A549 (cell line): ENCODE measurements around the gene SYNCRIP. TPM values are rescaled to one million over a fixed set of nuclear protein-coding genes. Genes with fewer than 3 reads are reported as not detected.
"Not testable (repeated sequence)": the region's sequence is repeated elsewhere in the genome, so short reads cannot be mapped to it uniquely, and the experiment has no call there.

Source experiments
- ATAC-seq, 2 experiments: fragments of 200-7000 bp in 1 of 2; fragments of >200 bp in 1 of 2; cut with Nextera tagmentation in 1 of 2; cut with Tn5 transposase in 1 of 2; 3 replicates each; pipeline versions ENCODE4 v1.8.0 to v1.9.1; 2018 to 2020; ENCODE audit warnings: mild to moderate bottlenecking in 1 of 2, moderate library complexity in 1 of 2
- CTCF ChIA-PET: fragments of 300-600 bp; sonication (Branson Sonifier 250); formaldehyde crosslinking; extraction: SDS; loops from one replicate; lab custom pipeline; 2021; ENCODE audit warnings: antibody characterized with exemption, inconsistent platforms; lab: Yijun Ruan, JAX
- POLR2A ChIA-PET: fragments of 350-600 bp; formaldehyde crosslinking; extraction: SDS; loops from one replicate; lab custom pipeline; 2021; ENCODE audit warnings: antibody characterized with exemption, inconsistent platforms; lab: Yijun Ruan, JAX
- DNase-seq, 2 experiments: peaks; one replicate each; pipeline versions ENCODE4 v3.0.0 to v3.0.0-alpha.2; 2011 to 2016; ENCODE audit warnings: low read depth in 1 of 2, low spot score in 1 of 2
- FAIRE-seq: peaks from 2 replicates; lab custom pipeline; 2011; peaks lifted over from hg19 to GRCh38; lab: Jason Lieb, UNC
- H3K27ac ChIP-seq, 2 experiments: fragments of >200 bp; sonication (Bioruptor Twin); formaldehyde crosslinking; 3 replicates each; pipeline ENCODE4 v1.5.1; 2016 to 2017
- H3K4me1 ChIP-seq: fragments of >200 bp; sonication (Bioruptor Twin); formaldehyde crosslinking; 3 replicates; pipeline ENCODE4 v1.6.1; 2016
- H3K4me2 ChIP-seq: fragments of >200 bp; sonication (Bioruptor Twin); formaldehyde crosslinking; 3 replicates; pipeline ENCODE4 v1.6.1; 2016
- H3K4me3 ChIP-seq: fragments of >200 bp; sonication (Bioruptor Twin); formaldehyde crosslinking; 3 replicates; pipeline ENCODE4 v1.5.1; 2016
- H3K9me3 ChIP-seq: fragments of >200 bp; sonication (Bioruptor Twin); formaldehyde crosslinking; 3 replicates; pipeline ENCODE4 v1.6.1; 2016
- CHD2 ChIP-seq: fragments of 150-350 bp; IDR thresholded peaks from 2 replicates; pipeline ENCODE4 v1.6.1; 2014; ENCODE audit warnings: low read length; ENCODE audit not compliant: partially characterized antibody
- EHF ChIP-seq: fragments of 250-450 bp; sonication (Bioruptor Pico); IDR thresholded peaks from 2 replicates; pipeline ENCODE4 v1.5.0; 2020; ENCODE audit warnings: mild to moderate bottlenecking
- ESRRA ChIP-seq: fragments of 150-350 bp; IDR thresholded peaks from 2 replicates; pipeline ENCODE4 v1.6.1; 2014; ENCODE audit warnings: mild to moderate bottlenecking, low read length, borderline replicate concordance
- FOSB ChIP-seq: fragments of 250-450 bp; sonication (Bioruptor Pico); IDR thresholded peaks from 2 replicates; pipeline ENCODE4 v1.5.0; 2020; ENCODE audit warnings: mild to moderate bottlenecking, moderate library complexity
- FOSL2 ChIP-seq, 2 experiments: fragments of 450-650 bp in 1 of 2; fragments of >200 bp in 1 of 2; sonication (Bioruptor Twin) in 1 of 2; formaldehyde crosslinking; IDR thresholded peaks; 2 replicates each; pipeline versions ENCODE4 v1.5.0 to v1.6.1; 2016 to 2020; ENCODE audit warnings: mild to moderate bottlenecking in 1 of 2, moderate library complexity in 1 of 2
- HDAC2 ChIP-seq: fragments of 200-600 bp; sonication (generic); IDR thresholded peaks from 2 replicates; pipeline ENCODE4 v1.6.1; 2016
- HOXB5 ChIP-seq: fragments of 250-450 bp; sonication (Bioruptor Pico); IDR thresholded peaks from 2 replicates; pipeline ENCODE4 v1.5.0; 2020; ENCODE audit warnings: mild to moderate bottlenecking, moderate library complexity
- JUN ChIP-seq, 2 experiments: fragments of >200 bp; sonication (Bioruptor Twin); formaldehyde crosslinking; IDR thresholded peaks; 2 replicates in 1 of 2; 3 replicates in 1 of 2; pipeline ENCODE4 v1.6.1; 2016 to 2017
- KDM1A ChIP-seq: fragments of 200-600 bp; sonication (generic); IDR thresholded peaks from 2 replicates; pipeline ENCODE4 v1.6.1; 2016; ENCODE audit warnings: low read depth, mild to moderate bottlenecking
- KDM5A ChIP-seq: fragments of 200-600 bp; sonication (generic); IDR thresholded peaks from 2 replicates; pipeline ENCODE4 v1.6.1; 2016; ENCODE audit warnings: antibody characterized with exemption, mild to moderate bottlenecking
- MAFK ChIP-seq: fragments of 450-650 bp; IDR thresholded peaks from 2 replicates; pipeline ENCODE4 v1.6.1; 2014; ENCODE audit not compliant: partially characterized antibody
- MAZ ChIP-seq: fragments of 150-350 bp; IDR thresholded peaks from 2 replicates; pipeline ENCODE4 v1.6.1; 2014; ENCODE audit warnings: antibody characterized with exemption, low read depth, low read length, borderline replicate concordance
- MYC ChIP-seq: IDR thresholded peaks from 2 replicates; pipeline ENCODE4 v1.6.1; 2012; ENCODE audit warnings: mild to moderate bottlenecking, inconsistent platforms, low read length, improper control_type of control experiment, borderline replicate concordance
- NPAS2 ChIP-seq: fragments of 250-450 bp; sonication (Bioruptor Pico); IDR thresholded peaks from 2 replicates; pipeline ENCODE4 v1.8.0; 2022; ENCODE audit warnings: mild to moderate bottlenecking, moderate library complexity, borderline replicate concordance
- PBX3 ChIP-seq: IDR thresholded peaks from 2 replicates; pipeline ENCODE4 v1.6.1; 2012
- PHF8 ChIP-seq: fragments of 200-600 bp; sonication (generic); IDR thresholded peaks from 2 replicates; pipeline ENCODE4 v1.6.1; 2016; ENCODE audit warnings: low read depth, mild to moderate bottlenecking, antibody characterized with exemption, moderate library complexity, borderline replicate concordance
- RAD21 ChIP-seq, 2 experiments: fragments of >200 bp in 1 of 2; sonication (Bioruptor Twin) in 1 of 2; formaldehyde crosslinking in 1 of 2; IDR thresholded peaks in 1 of 2; conservative IDR thresholded peaks in 1 of 2; 2 replicates in 1 of 2; 3 replicates in 1 of 2; pipeline ENCODE4 v1.6.1; 2012 to 2018; ENCODE audit warnings: inconsistent platforms in 1 of 2
- RARB ChIP-seq: fragments of 250-450 bp; sonication (Bioruptor Pico); IDR thresholded peaks from 2 replicates; pipeline ENCODE4 v1.8.0; 2021; ENCODE audit warnings: mild to moderate bottlenecking, moderate library complexity
- RFX5 ChIP-seq: fragments of 450-650 bp; IDR thresholded peaks from 2 replicates; pipeline ENCODE4 v1.7.1; 2014; ENCODE audit warnings: antibody characterized with exemption, mild to moderate bottlenecking, moderate library complexity
- SMC3 ChIP-seq: fragments of >200 bp; sonication (Bioruptor Twin); formaldehyde crosslinking; IDR thresholded peaks from 3 replicates; pipeline ENCODE4 v1.6.1; 2018; ENCODE audit warnings: inconsistent platforms
- TP53 ChIP-seq: fragments of 250-450 bp; sonication (Bioruptor Pico); IDR thresholded peaks from 2 replicates; pipeline ENCODE4 v1.5.0; 2021; ENCODE audit warnings: mild to moderate bottlenecking, moderate library complexity
- ZSCAN20 ChIP-seq: fragments of 250-450 bp; sonication (Bioruptor Pico); IDR thresholded peaks from 2 replicates; pipeline ENCODE4 v1.8.0; 2022; ENCODE audit warnings: mild to moderate bottlenecking, moderate library complexity
- WGBS: methylation state at CpG from one replicate; pipeline ENCODE4 v1.1.6; 2017; ENCODE audit errors: missing lambda C conversion rate; 5-methylcytosine and 5-hydroxymethylcytosine counted together
- polyA plus RNA-seq, 4 experiments: library from polyadenylated mRNA; depleted of rRNA in 3 of 4; stranded (reverse); fragments of >200 nt; fragmentation: RNase III in 1 of 4; extraction: RNeasy Plus Mini Kit Qiagen cat#74134 plus additional on column Dnase treatment in 1 of 4; gene quantifications; 2 replicates in 3 of 4; 3 replicates in 1 of 4; pipeline ENCODE4 v1.2.3, GENCODE V29; 2011 to 2017
- TF ChIP-seq, protein P1 (sequence below): fragments of >200 bp; sonication (Bioruptor Twin); formaldehyde crosslinking; IDR thresholded peaks from 2 replicates; pipeline ENCODE4 v1.6.1; 2016
- TF ChIP-seq, protein P2 (sequence below): fragments of 450-650 bp; IDR thresholded peaks from 2 replicates; pipeline ENCODE4 v1.6.1; 2014; ENCODE audit warnings: antibody characterized with exemption
- TF ChIP-seq, protein P3 (sequence below): fragments of >200 bp; sonication (Bioruptor Twin); formaldehyde crosslinking; IDR thresholded peaks from 3 replicates; pipeline ENCODE4 v1.5.1; 2016
- TF ChIP-seq, protein P4 (sequence below): fragments of 150-350 bp; IDR thresholded peaks from 2 replicates; pipeline ENCODE4 v1.6.1; 2014; ENCODE audit warnings: low read depth, mild to moderate bottlenecking, low read length
- TF ChIP-seq, protein P5 (sequence below): IDR thresholded peaks from 2 replicates; pipeline ENCODE4 v1.6.1; 2012

Gene SYNCRIP
- polyA plus RNA-seq, 2 of the 4 experiments (the other 2 are of a cell fraction), result 47.5 to 102 TPM

GRCh38 chr6:85637579-85637978 is 5.1 kb downstream of the SYNCRIP start:
- Histone ChIP-seq H3K27ac (no peak overlapping the region), H3K4me3 (no peak overlapping the region), H3K4me2 (peak overlapping the region; percentile 24; the same call in 1 of the 3 replicates), H3K4me1 (peaks cover 40% of the 10 kb centered on the region), H3K9me3 (no peaks in the 10 kb centered on the region)
- WGBS, result 74% methylated on average over 3 of the region's 3 CpGs
- TF ChIP-seq FOSL2 (IDR thresholded peaks at IDR 0.05), result no peak
- TF ChIP-seq FOSL2 (CRISPR knock-in tag; IDR thresholded peaks at IDR 0.05), result no peak
- no peak for TF ChIP-seq RFX5
- TF ChIP-seq TP53 (CRISPR knock-in tag), result no peak
- TF ChIP-seq EHF (CRISPR knock-in tag), result no peak
- no peak for TF ChIP-seq JUN (IDR thresholded peaks at IDR 0.05)
- no peak for TF ChIP-seq MYC
- TF ChIP-seq RARB (CRISPR knock-in tag), result no peak
- TF ChIP-seq PBX3, result no peak
- TF ChIP-seq SMC3, result no peak
- TF ChIP-seq NPAS2 (CRISPR knock-in tag), result no peak
- TF ChIP-seq, protein P1, sequence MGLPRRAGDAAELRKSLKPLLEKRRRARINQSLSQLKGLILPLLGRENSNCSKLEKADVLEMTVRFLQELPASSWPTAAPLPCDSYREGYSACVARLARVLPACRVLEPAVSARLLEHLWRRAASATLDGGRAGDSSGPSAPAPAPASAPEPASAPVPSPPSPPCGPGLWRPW, result no peak
- TF ChIP-seq, protein P2, sequence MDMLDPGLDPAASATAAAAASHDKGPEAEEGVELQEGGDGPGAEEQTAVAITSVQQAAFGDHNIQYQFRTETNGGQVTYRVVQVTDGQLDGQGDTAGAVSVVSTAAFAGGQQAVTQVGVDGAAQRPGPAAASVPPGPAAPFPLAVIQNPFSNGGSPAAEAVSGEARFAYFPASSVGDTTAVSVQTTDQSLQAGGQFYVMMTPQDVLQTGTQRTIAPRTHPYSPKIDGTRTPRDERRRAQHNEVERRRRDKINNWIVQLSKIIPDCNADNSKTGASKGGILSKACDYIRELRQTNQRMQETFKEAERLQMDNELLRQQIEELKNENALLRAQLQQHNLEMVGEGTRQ, result no peak
- no peak for TF ChIP-seq ESRRA
- no peak for TF ChIP-seq PHF8
- TF ChIP-seq KDM5A, result no peak
- no peak for FAIRE-seq
- no peak for ATAC-seq
- ChIA-PET POLR2A (no interaction called here), CTCF (no interaction called here)
- no peak for DNase-seq

DNA sequence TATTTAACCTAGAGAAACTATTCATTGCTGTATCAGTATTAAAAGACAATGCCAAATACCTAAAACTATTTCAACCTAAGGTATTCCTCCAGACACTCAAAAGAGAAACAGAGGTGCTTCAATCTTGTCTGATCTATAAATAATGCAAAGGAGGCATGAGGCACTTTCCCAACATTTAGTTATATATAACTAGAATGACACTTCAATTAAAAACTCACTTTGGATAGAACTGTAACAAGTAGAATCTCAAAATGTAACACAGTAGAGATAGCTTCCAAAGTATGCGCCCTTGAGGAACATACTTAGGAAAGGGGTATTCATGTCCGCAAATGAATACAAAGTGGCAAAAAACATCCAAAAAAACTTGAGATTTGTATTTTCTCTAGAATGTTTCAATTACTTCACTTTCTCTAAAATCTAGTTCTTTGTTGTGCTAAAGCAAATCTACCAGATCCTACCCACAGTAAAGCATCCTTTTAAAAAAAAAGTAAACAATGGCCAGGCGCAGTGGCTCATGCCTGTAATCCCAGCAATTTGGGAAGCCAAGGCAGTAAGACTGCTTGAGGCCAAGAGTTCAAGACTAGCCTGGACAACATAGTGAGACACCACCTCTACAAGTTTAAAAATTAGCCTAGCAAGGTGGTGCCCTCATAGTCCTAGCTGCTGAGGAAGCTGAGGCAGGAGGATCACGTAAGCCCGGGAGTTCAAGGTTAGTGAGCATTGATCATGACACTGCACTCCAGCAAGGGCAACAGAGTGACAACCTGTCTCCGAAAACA is 10.3 kb downstream of the SYNCRIP start:
- ChIA-PET CTCF (no interaction called here), POLR2A (interaction anchor here (3.5 kb wide), 1 partner anchor 11 kb away, joined by 16 read pairs; the partner anchor contains the start of gene SYNCRIP)
- no peak for DNase-seq
- 96% methylated on average over 6 of the region's 6 CpGs for WGBS
- Histone ChIP-seq H3K4me1 (peaks cover 18% of the 10 kb centered on the region; the same call in 2 of the 3 replicates), H3K4me3 (no peak overlapping the region), H3K4me2 (no peak overlapping the region), H3K27ac (no peak overlapping the region), H3K9me3 (no peaks in the 10 kb centered on the region)
- TF ChIP-seq CHD2 (no peak), RAD21 (conservative IDR thresholded peaks at IDR 0.05 in 1 of 2, IDR thresholded peaks at IDR 0.05 in 1 of 2) (no peak), EHF (CRISPR knock-in tag) (no peak), TP53 (CRISPR knock-in tag) (no peak), MAZ (no peak), ESRRA (no peak), HOXB5 (CRISPR knock-in tag) (no peak), MAFK (no peak), FOSB (no peak), NPAS2 (CRISPR knock-in tag) (no peak), RARB (CRISPR knock-in tag) (no peak), KDM1A (no peak), ZSCAN20 (CRISPR knock-in tag) (no peak), JUN (IDR thresholded peaks at IDR 0.05) (no peak), HDAC2 (no peak)
- TF ChIP-seq, protein P3, sequence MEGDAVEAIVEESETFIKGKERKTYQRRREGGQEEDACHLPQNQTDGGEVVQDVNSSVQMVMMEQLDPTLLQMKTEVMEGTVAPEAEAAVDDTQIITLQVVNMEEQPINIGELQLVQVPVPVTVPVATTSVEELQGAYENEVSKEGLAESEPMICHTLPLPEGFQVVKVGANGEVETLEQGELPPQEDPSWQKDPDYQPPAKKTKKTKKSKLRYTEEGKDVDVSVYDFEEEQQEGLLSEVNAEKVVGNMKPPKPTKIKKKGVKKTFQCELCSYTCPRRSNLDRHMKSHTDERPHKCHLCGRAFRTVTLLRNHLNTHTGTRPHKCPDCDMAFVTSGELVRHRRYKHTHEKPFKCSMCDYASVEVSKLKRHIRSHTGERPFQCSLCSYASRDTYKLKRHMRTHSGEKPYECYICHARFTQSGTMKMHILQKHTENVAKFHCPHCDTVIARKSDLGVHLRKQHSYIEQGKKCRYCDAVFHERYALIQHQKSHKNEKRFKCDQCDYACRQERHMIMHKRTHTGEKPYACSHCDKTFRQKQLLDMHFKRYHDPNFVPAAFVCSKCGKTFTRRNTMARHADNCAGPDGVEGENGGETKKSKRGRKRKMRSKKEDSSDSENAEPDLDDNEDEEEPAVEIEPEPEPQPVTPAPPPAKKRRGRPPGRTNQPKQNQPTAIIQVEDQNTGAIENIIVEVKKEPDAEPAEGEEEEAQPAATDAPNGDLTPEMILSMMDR, result no peak
- TF ChIP-seq, protein P4, sequence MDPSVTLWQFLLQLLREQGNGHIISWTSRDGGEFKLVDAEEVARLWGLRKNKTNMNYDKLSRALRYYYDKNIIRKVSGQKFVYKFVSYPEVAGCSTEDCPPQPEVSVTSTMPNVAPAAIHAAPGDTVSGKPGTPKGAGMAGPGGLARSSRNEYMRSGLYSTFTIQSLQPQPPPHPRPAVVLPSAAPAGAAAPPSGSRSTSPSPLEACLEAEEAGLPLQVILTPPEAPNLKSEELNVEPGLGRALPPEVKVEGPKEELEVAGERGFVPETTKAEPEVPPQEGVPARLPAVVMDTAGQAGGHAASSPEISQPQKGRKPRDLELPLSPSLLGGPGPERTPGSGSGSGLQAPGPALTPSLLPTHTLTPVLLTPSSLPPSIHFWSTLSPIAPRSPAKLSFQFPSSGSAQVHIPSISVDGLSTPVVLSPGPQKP, result no peak
- TF ChIP-seq, protein P5, sequence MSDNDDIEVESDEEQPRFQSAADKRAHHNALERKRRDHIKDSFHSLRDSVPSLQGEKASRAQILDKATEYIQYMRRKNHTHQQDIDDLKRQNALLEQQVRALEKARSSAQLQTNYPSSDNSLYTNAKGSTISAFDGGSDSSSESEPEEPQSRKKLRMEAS, result no peak
- no peak for ATAC-seq
- no peak for FAIRE-seq

GRCh38 chr6:85631117-85631516 is 11.6 kb downstream of the SYNCRIP start:
- 0 out of 3 replicates have a peak, but pooled peaks cover 14% of the 10 kb centered on the region for H3K4me1 ChIP-seq
- DNase-seq, FAIRE-seq, H3K4me2 ChIP-seq, H3K4me3 ChIP-seq, CTCF ChIA-PET, H3K9me3 ChIP-seq, H3K27ac ChIP-seq: not testable (repeated sequence)
- POLR2A ChIA-PET, result interaction anchor here (3.5 kb wide), 1 partner anchor 12 kb away, joined by 16 read pairs; the partner anchor contains the start of gene SYNCRIP
- ATAC-seq, result peak in 1 of 2 experiments; percentile 22; a peak in 1 of 6 replicates
- WGBS, result 96% methylated on average over 4 of the region's 5 CpGs
